Peyer's patch (tissue), 4 donors: Measurements from ENCODE around the gene CPA1. TPM values are rescaled to one million over a fixed set of nuclear protein-coding genes. Genes with fewer than 3 reads are reported as not detected.

Source experiments
- DNase-seq, 3 donors: peaks; one replicate each; pipeline ENCODE4 v3.0.0-alpha.2; 2017 to 2019
- H3K27ac ChIP-seq, 4 donors: fragments of 200-600 bp; sonication (generic); one replicate each; pipeline ENCODE4 v1.5.1; 2016 to 2019
- H3K27me3 ChIP-seq, 2 donors: fragments of 200-600 bp; sonication (generic); one replicate each; pipeline ENCODE4 v1.5.1; 2019
- H3K36me3 ChIP-seq, 3 donors: fragments of 200-600 bp; sonication (generic); one replicate each; pipeline ENCODE4 v1.5.1; 2016 to 2019
- H3K4me1 ChIP-seq, 4 donors: fragments of 200-600 bp; sonication (generic); one replicate each; pipeline ENCODE4 v1.5.1; 2016 to 2019
- H3K4me3 ChIP-seq, 4 donors: fragments of 200-600 bp; sonication (generic); 1 replicate in 3 of 4; 2 replicates in 1 of 4; pipeline ENCODE4 v1.5.1; 2016 to 2019; ENCODE audit warnings: mild to moderate bottlenecking in 1 of 4
- H3K9me3 ChIP-seq, 4 donors: fragments of 200-600 bp; sonication (generic); one replicate each; pipeline ENCODE4 v1.5.1; 2016 to 2019; ENCODE audit warnings: mild to moderate bottlenecking in 1 of 4
- POLR2A ChIP-seq, 2 donors: fragments of 450-650 bp; IDR thresholded peaks; one replicate each; pipeline ENCODE4 v1.5.1; 2017; ENCODE audit warnings: antibody characterized with exemption in 2 of 2, mild to moderate bottlenecking in 2 of 2, moderate library complexity in 2 of 2
- total RNA-seq, 4 donors: library from RNA; depleted of rRNA; stranded (reverse); fragments of >200 nt; gene quantifications; one replicate each; pipeline ENCODE4 v1.1.0, GENCODE V29; 2016
- TF ChIP-seq, protein P1 (sequence below), 6 experiments: fragments of 450-650 bp in 4 of 6; fragments of 200-600 bp in 2 of 6; sonication (generic) in 1 of 6; IDR thresholded peaks; one replicate each; pipeline ENCODE4 v1.5.1; 2017 to 2019; ENCODE audit warnings: antibody characterized with exemption in 6 of 6, mild to moderate bottlenecking in 3 of 6, moderate library complexity in 1 of 6

The CPA1 gene
- total RNA-seq, 4 donors from 2014 or later, result not detected

DNA sequence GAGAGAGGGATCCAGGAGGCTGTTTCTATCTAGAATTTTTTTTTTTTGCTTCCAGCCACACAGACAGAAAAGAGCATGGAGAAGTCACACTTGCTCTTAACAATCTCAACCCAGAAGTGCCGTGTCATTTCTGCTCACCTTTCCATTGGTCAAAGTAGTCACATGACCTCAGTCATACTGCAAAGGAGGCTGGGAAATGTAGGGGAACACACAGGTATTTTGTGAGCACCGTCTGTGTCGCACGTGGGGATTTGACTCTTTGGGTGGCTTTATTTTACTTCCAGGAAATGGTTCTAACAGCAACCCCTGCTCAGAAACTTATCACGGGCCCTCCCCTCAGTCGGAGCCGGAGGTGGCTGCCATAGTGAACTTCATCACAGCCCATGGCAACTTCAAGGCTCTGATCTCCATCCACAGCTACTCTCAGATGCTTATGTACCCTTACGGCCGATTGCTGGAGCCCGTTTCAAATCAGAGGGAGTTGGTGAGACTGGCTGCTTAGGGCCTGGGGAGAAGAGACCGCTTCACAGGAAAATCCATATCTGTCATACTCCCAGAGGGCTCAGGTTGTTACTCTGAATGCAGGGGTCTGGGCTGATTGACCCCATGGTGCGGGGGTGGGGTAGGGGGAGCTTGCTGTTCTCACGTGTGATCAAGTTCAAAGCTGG, 13.1 kb upstream of the CPA1 start:
- H3K4me3 ChIP-seq, result no peak overlapping the region
- DNase-seq, result peak in 1 of 3 donors; percentile 46
- H3K27ac ChIP-seq, result no peak overlapping the region
- H3K27me3 ChIP-seq, result no peaks in the 10 kb centered on the region
- H3K9me3 ChIP-seq, result no peaks in the 10 kb centered on the region
- H3K36me3 ChIP-seq, result no peaks in the 10 kb centered on the region
- TF ChIP-seq, protein P1, sequence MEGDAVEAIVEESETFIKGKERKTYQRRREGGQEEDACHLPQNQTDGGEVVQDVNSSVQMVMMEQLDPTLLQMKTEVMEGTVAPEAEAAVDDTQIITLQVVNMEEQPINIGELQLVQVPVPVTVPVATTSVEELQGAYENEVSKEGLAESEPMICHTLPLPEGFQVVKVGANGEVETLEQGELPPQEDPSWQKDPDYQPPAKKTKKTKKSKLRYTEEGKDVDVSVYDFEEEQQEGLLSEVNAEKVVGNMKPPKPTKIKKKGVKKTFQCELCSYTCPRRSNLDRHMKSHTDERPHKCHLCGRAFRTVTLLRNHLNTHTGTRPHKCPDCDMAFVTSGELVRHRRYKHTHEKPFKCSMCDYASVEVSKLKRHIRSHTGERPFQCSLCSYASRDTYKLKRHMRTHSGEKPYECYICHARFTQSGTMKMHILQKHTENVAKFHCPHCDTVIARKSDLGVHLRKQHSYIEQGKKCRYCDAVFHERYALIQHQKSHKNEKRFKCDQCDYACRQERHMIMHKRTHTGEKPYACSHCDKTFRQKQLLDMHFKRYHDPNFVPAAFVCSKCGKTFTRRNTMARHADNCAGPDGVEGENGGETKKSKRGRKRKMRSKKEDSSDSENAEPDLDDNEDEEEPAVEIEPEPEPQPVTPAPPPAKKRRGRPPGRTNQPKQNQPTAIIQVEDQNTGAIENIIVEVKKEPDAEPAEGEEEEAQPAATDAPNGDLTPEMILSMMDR (IDR thresholded peaks at IDR 0.05), result no peak
- TF ChIP-seq POLR2A (IDR thresholded peaks at IDR 0.05), result no peak
- peaks cover 0 to 8% (median 0%) of the 10 kb centered on the region in 4 donors for H3K4me1 ChIP-seq

DNA sequence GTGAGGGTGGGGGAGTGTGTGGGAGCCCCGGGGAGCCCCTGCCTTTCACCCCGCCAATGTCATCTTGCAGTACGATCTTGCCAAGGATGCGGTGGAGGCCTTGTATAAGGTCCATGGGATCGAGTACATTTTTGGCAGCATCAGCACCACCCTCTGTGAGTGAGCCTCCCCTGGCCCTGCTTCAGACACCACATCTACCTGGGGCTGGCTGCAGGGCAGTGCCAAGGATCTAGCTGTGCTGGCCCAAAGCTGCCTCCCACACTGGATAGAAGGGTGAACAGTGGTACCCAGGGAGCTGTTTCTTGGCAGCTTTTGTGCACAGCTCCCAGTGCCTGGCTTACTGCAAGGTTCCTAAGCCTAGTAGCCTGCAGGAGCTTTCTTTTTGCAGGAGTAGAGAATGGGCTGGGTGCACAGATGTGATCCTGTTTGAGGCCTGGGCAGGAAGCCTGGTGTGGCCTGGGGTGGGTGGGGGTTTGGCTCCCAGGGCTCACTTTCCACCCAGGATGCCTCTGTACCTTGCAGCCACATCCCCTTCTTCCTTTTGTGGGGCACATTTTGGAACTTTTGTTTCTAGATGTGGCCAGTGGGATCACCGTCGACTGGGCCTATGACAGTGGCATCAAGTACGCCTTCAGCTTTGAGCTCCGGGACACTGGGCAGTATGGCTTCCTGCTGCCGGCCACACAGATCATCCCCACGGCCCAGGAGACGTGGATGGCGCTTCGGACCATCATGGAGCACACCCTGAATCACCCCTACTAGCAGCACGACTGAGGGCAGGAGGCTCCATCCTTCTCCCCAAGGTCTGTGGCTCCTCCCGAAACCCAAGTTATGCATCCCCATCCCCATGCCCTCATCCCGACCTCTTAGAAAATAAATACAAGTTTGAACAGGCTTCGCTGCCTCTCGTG, 12.2 kb upstream of the CPA1 start:
- TF ChIP-seq, protein P1 (IDR thresholded peaks at IDR 0.05), result no peak
- TF ChIP-seq POLR2A (IDR thresholded peaks at IDR 0.05), result no peak
- Histone ChIP-seq H3K9me3 (no peaks in the 10 kb centered on the region), H3K27me3 (no peaks in the 10 kb centered on the region), H3K36me3 (no peaks in the 10 kb centered on the region), H3K27ac (peak overlapping the region in 2 of 4 donors; percentile 13 to 35), H3K4me3 (no peak overlapping the region), H3K4me1 (peaks cover 0 to 15% (median 0%) of the 10 kb centered on the region in 4 donors)
- DNase-seq, result no peak

DNA sequence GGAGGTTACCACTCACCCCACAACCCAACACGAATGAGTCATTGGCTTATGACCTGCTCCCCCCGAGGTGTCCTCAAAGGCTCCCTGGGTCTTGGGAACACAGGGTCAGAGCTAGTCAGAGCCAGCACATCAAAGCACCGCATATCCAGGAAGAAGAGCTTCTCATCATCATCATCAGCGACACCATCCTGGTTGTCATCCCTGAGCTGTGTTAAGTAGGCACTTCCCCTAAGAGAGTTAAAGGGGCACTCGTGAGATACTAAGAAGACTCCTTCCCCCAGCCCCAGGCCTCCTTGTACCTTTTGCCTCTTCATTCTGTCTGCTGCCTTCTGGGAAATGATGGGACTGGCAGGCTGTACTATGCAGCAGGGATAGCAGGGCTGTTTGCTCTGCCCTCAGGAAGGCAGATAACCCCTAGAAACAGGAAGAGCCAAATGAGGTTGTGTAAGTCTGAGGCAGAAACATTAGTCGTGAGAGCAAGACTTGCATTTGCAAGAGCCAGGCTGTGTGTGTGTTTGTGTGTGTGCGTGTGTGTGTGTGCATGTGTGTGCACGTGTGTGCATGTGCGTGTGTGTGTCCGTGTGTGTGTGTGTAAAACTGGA, 11.1 kb upstream of the CPA1 start:
- no peak overlapping the region for H3K4me3 ChIP-seq
- no peaks in the 10 kb centered on the region for H3K27me3 ChIP-seq
- no peak for DNase-seq
- H3K9me3 ChIP-seq, result no peaks in the 10 kb centered on the region
- H3K36me3 ChIP-seq, result no peaks in the 10 kb centered on the region
- peak overlapping the region in 2 of 4 donors; percentile 15 to 35 for H3K27ac ChIP-seq
- TF ChIP-seq POLR2A (IDR thresholded peaks at IDR 0.05), result no peak
- TF ChIP-seq, protein P1 (IDR thresholded peaks at IDR 0.05), result no peak
- peaks cover 0 to 22% (median 0%) of the 10 kb centered on the region in 4 donors for H3K4me1 ChIP-seq

DNA sequence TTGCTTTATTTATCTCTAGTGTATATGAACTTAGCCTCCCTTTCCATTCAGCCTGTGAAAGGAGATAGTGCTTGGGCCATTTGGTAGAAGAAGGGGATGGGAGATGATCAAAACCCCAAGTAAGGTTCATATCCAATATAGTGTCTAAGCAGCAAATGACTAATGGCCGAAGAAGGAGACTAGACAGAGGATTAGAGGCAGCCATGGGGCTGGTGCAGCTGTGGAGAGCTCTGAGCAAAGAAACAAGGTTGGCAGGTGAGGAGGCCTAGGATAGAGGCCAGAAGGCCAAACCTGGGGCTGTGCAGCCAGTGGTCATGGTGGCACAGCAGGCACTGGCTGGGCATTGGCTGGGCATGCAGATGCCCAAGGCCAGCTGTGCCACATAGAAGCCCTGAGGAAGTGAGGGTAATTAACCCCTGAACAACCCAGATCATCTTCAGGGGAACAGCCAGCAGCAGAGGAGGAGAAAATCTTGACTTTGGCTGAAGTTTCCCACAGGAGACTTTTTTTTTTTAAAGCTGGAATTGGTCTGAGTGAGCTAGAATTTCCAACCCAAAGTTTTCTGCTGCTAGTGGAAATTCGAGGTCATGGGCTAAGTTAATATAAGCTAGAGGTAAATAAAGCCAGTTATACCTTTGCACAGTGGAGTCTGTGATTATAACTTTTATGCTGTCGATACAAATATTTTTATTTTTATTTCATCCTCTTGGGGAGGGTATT, 10.3 kb upstream of the CPA1 start:
- peaks cover 0 to 21% (median 0%) of the 10 kb centered on the region in 4 donors for H3K4me1 ChIP-seq
- TF ChIP-seq, protein P1 (IDR thresholded peaks at IDR 0.05), result no peak
- TF ChIP-seq POLR2A (IDR thresholded peaks at IDR 0.05), result no peak
- peak overlapping the region in 1 of 4 donors; percentile 15 for H3K27ac ChIP-seq

DNA sequence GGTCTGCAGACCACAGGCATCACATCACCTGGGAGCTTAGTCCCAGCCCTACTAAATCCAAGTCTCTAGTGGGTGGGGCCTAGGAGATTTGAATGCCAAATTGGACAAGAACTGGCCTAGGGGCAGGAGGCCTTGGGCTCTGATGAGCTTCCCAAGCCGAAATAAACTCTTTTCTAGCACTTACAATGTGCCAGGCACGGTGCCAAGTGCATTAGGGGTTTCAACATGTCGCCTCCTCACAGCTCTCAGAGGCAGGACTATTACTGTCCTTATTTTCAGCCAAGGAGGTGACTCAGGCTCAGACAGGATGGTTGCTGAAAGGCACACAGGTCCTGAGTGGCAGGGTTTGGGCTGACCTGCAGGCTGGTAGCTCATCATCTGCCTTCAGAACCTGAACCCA, 9.2 kb upstream of the CPA1 start:
- TF ChIP-seq, protein P1 (IDR thresholded peaks at IDR 0.05), result no peak
- Histone ChIP-seq H3K4me1 (peaks cover 0 to 13% (median 0%) of the 10 kb centered on the region in 4 donors), H3K27ac (peak overlapping the region in 2 of 4 donors; percentile 25 to 88), H3K36me3 (no peaks in the 10 kb centered on the region), H3K27me3 (no peaks in the 10 kb centered on the region), H3K4me3 (no peak overlapping the region), H3K9me3 (peaks cover 0 to 6% (median 0%) of the 10 kb centered on the region in 4 donors)
- DNase-seq, result no peak

More for the DNA sequence above, 10.3 kb upstream of the CPA1 start:
- Histone ChIP-seq H3K9me3 (no peaks in the 10 kb centered on the region), H3K27me3 (no peaks in the 10 kb centered on the region), H3K36me3 (no peaks in the 10 kb centered on the region), H3K4me3 (no peak overlapping the region)
- no peak for DNase-seq
